ENCODE measurements around the gene CDKN1C. TPM values are rescaled to one million over a fixed set of nuclear protein-coding genes. Genes with fewer than 3 reads are reported as not detected.
A peak's percentile ranks its signal among the peaks of the same experiment; 100 is the strongest.

The CDKN1C gene
- total RNA-seq, 1 experiment from 2014 or later, result 12.9 TPM

DNA sequence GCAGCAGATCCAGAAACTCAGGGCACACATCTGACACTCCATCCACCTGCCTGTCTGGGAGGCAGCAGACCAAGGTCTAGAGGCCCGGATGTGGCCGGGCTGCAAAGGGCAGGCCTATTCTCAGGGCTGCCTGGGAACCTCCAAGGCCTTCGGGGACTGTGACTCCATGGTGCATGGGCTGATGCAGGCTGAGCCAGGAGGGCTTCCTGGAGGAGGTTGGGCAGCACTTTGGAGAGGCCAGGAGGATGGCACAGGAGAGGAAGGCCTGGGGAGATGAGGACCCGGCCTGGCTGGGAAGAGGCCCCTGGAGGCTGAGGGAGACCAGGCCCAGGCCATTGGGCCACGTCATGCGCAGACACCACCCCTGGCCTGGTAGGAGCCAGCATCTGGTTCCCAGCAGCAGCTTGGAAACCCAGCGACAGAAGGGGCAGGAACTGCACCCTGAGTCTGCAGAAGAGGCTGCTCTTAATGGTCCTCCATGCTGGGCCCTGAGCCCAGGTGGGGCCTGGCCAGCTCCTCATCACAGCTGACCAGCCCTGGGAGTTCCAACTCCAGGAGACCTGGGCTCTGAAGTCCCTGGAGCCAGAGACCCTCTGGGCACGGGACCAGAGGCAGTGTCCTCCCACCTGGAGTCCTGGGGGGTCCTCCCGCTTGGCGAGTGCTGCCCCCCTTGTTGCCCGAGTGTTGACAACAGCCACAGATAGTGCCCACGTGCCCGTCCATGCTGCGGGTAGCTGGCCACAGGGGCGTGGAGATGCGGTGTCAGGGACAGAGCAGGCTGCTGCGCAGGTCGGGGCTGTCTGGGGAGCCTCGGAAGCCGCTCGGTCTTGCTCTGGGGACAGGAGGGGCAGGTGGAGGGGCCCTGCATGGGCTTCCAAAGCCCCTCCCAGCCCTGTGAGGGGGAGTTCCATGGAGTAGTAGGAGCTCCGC lies 38.1 kb upstream of the CDKN1C start:
- CTCF ChIA-PET, result interaction anchor here (0.6 kb wide), 1 partner anchor 391 kb away, joined by 3 read pairs; no protein-coding TSS in a partner anchor
- Histone ChIP-seq H3K79me2 (ENCODE audit: low read length) (peaks cover 37% of the 10 kb centered on the region), H3K36me3 (ENCODE audit: low read depth, low read length) (peaks cover 12% of the 10 kb centered on the region; the same call in 1 of the 2 replicates), H3K4me3 (ENCODE audit: low read length) (no peak overlapping the region), H3K27me3 (ENCODE audit: low read length) (no peaks in the 10 kb centered on the region), H3K4me1 (ENCODE audit: insufficient read depth, low read length) (peaks cover 28% of the 10 kb centered on the region), H2AFZ (ENCODE audit: low read length) (no peak overlapping the region), H3K9me2 (replicated peaks; ENCODE audit: low read length) (no peaks in the 10 kb centered on the region), H3K9me3 (ENCODE audit: low read length) (no peaks in the 10 kb centered on the region), H4K20me1 (ENCODE audit: low read length) (peaks cover 22% of the 10 kb centered on the region), H3K4me2 (ENCODE audit: low read length) (peak overlapping the region; percentile 42; the same call in 1 of the 2 replicates), H3K27ac (ENCODE audit: low read length) (peak overlapping the region; percentile 78), H3K9ac (ENCODE audit: low read length) (peak overlapping the region; percentile 63), H3F3A (ENCODE audit: low read length, unreplicated experiment) (no peaks in the 10 kb centered on the region)
- TF ChIP-seq, protein P1, sequence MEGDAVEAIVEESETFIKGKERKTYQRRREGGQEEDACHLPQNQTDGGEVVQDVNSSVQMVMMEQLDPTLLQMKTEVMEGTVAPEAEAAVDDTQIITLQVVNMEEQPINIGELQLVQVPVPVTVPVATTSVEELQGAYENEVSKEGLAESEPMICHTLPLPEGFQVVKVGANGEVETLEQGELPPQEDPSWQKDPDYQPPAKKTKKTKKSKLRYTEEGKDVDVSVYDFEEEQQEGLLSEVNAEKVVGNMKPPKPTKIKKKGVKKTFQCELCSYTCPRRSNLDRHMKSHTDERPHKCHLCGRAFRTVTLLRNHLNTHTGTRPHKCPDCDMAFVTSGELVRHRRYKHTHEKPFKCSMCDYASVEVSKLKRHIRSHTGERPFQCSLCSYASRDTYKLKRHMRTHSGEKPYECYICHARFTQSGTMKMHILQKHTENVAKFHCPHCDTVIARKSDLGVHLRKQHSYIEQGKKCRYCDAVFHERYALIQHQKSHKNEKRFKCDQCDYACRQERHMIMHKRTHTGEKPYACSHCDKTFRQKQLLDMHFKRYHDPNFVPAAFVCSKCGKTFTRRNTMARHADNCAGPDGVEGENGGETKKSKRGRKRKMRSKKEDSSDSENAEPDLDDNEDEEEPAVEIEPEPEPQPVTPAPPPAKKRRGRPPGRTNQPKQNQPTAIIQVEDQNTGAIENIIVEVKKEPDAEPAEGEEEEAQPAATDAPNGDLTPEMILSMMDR (conservative IDR thresholded peaks at IDR 0.05; ENCODE audit: low read depth, low read length), result no peak
- no peak for TF ChIP-seq EZH2phosphoT487 (IDR thresholded peaks at IDR 0.05; ENCODE audit: borderline replicate concordance, low read length)
- no peak for TF ChIP-seq EZH2 (IDR thresholded peaks at IDR 0.05; ENCODE audit: low read length, unreplicated experiment)
- intact Hi-C loops (cut with micrococcal nuclease), result no loop called here
- POLR2A ChIA-PET (ENCODE audit: unreplicated experiment), result interaction anchor here (0.6 kb wide), 1 partner anchor 186 kb away, joined by 4 read pairs; no protein-coding TSS in a partner anchor
- ATAC-seq, result no peak
- BruUV-seq (replicated peaks), result no TSS peak
- no peak for DNase-seq

GRCh38 chr11:2922655-2923054 lies 37.1 kb upstream of the CDKN1C start:
- DNase-seq (no peak), ATAC-seq (no peak)
- H3K4me2 ChIP-seq (ENCODE audit: low read length), result no peak overlapping the region
- TF ChIP-seq, protein P1 (conservative IDR thresholded peaks at IDR 0.05; ENCODE audit: low read depth, low read length), result no peak
- TF ChIP-seq EZH2 (IDR thresholded peaks at IDR 0.05; ENCODE audit: low read length, unreplicated experiment) (no peak), EZH2phosphoT487 (IDR thresholded peaks at IDR 0.05; ENCODE audit: borderline replicate concordance, low read length) (no peak)
- H3F3A ChIP-seq (ENCODE audit: low read length, unreplicated experiment), result no peaks in the 10 kb centered on the region
- peaks cover 27% of the 10 kb centered on the region for H3K79me2 ChIP-seq (ENCODE audit: low read length)
- POLR2A ChIA-PET (ENCODE audit: unreplicated experiment), result no interaction called here
- no peaks in the 10 kb centered on the region for H3K9me3 ChIP-seq (ENCODE audit: low read length)
- intact Hi-C loops (cut with micrococcal nuclease), result no loop called here
- no TSS peak for BruUV-seq (replicated peaks)
- CTCF ChIA-PET, result no interaction called here
- no peak overlapping the region for H3K27ac ChIP-seq (ENCODE audit: low read length)
- H3K27me3 ChIP-seq (ENCODE audit: low read length), result no peaks in the 10 kb centered on the region
- no peak overlapping the region for H2AFZ ChIP-seq (ENCODE audit: low read length)
- H3K9me2 ChIP-seq (replicated peaks; ENCODE audit: low read length), result no peaks in the 10 kb centered on the region
- peaks cover 11% of the 10 kb centered on the region for H4K20me1 ChIP-seq (ENCODE audit: low read length)
- H3K36me3 ChIP-seq (ENCODE audit: low read depth, low read length), result peaks cover 2% of the 10 kb centered on the region; the same call in 1 of the 2 replicates
- no peak overlapping the region for H3K4me3 ChIP-seq (ENCODE audit: low read length)
- H3K9ac ChIP-seq (ENCODE audit: low read length), result no peak overlapping the region
- H3K4me1 ChIP-seq (ENCODE audit: insufficient read depth, low read length), result peaks cover 25% of the 10 kb centered on the region
